NOMO-1 treated with DMSO at 0.1 percent for 48 hours (cell line): ENCODE data around the gene GABRR3.
"Not testable (repeated sequence)": the region's sequence is repeated elsewhere in the genome, so short reads cannot be mapped to it uniquely, and the experiment has no call there.

Experiments
- DNase-seq: peaks from one replicate; lab custom pipeline; 2025; ENCODE audit not compliant: unreplicated experiment; lab: John Stamatoyannopoulos, UW

Gene GABRR3

DNA sequence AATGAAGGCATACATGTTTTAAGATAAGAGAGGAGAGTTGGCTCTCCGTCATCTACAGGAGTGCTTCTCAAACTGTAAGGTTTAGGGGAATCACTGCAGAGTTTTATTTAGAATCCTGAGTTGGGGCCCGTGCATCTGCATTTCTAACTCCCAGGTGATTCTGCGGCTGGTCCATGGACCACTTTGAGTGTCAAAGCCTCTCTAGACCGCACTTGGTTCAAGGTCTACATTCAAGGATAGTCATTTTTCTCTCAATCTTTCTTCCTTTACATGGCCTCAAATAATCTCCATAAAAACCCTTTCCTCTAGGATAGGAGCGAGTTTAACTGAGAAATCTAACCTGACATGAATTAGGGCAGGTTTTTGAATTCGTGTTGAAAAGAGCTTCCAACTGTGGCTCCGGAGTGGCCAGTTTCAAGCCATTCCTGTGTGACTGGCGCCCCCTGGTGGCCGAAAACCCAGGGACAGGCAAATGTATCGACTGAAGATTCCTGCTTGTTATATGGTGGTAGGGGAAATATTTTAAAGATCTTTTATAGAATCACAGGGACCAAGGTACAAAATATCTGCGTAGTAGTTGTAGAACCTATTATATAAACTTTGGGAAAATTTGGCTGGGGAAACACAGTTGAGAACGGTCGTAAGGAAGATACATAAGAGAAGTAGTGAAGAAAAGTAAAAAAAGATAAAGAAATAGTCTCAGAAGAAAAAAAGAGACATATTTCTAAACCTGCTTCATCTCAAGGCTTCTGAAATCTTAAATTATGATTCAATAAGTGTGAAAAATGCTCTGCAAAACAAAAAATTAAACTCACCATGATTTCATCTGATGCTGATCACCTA is 11.9 kb downstream of the GABRR3 start:
- DNase-seq: peak; percentile 53

GRCh38 chr3:98021830-98022560 is 13.1 kb downstream of the GABRR3 start:
- no peak for DNase-seq

DNA sequence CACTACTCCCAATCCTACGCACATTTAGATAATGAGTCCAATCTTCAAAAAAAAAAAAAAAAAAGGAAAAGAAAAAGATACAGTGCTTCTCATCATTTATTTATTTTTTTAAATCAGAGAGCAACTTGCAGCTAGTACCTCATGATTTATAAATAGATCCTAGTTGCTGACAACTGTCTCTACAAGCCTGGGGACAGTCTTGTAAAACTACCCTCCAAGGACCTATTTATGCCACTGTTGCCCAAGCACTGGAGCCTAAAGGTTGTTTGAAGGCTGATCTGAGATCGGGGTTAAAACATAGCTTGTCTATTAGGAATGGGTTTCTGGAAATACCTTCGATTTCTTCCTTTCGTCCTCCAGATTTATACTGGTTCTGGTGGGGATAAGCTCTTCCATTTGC is 14.7 kb downstream of the GABRR3 start:
- no peak for DNase-seq

- no peak for DNase-seq
Observed at GRCh38 chr3:98018301-98018700, 16.8 kb downstream of the GABRR3 start.

GRCh38 chr3:98014268-98014585 is 20.9 kb downstream of the GABRR3 start:
- DNase-seq: no peak

- peak; percentile 26 for DNase-seq
Observed at GRCh38 chr3:98013411-98014267, 21.5 kb downstream of the GABRR3 start.

GRCh38 chr3:98012979-98013378 is 22.1 kb downstream of the GABRR3 start:
- DNase-seq: no peak

GRCh38 chr3:98010883-98011449 is 24.1 kb downstream of the GABRR3 start:
- DNase-seq: not testable (repeated sequence)

- DNase-seq: no peak
Observed at GRCh38 chr3:98010194-98010882, 24.8 kb downstream of the GABRR3 start.

GRCh38 chr3:98008855-98009254 is 26.3 kb downstream of the GABRR3 start:
- DNase-seq: no peak

- DNase-seq: no peak
Observed at GRCh38 chr3:98005438-98005837, 29.7 kb downstream of the GABRR3 start.

DNA sequence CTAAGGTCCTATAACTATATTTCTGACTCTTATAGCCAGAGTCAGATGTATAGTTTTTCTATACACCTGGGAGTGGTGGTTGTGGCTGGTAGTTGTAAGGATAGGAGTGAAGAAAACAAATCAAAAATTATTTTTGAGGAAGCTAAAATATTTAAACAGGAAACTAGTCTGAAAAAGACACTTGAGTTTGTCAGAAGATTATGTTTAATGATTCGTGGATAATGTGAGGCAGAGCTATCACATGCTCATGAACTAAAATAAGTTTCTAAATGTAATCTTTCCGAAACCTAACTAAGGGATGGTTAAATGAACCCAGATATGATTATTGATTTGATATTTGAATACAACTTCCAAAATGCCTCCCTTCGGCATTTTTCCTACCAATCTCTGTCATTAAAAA is 30.4 kb downstream of the GABRR3 start:
- DNase-seq: no peak

DNA sequence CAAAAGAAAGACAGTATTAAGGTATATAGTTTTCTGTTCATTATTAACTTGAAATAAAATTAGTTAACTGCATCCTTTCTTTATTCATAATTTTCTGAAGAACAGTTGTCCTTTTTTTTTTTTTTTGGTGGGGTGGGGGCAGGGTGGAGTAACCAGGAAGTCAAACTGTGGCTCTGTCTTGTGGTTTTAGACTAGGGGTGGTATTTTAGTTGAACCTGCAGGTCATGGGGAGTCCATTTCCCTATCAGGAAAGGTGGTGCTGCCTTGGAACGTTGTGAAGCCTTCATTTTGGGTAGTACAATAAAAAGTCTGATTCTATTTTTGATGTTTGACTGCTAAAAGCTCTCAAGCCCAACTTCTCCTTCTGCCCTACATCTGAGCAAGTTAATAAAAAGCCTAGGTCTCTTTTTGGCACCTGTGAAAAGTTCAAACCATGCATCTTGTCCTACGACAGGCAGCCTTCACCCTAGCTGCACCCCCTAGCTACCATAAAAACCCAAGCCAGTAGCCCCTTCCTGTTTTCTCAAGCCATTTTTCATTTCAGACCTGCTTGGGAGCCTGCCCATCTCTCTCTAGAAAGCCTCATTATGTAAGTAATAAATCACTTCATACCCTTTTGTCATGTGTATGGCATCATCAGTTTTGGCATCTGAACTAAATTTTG is 31.7 kb downstream of the GABRR3 start:
- peak; percentile 68 for DNase-seq

DNA sequence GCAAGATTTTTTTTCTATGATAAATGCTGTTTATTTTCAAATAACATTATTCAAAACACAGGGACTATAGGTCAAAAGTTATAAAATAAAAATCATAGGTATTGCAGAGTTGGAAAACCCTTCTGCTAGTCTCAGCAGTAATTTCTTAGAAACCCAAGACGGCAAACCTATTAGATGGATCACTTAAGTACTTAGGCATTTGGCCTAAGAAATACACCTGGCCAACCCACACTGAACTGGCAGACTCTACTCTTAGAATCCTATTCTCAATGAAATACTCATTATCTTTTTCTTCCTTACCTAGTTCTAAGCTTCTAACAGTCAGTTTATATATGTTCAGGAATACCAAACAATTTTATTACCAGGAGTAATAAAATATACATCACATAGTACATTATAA is 32.4 kb downstream of the GABRR3 start:
- DNase-seq: no peak

DNA sequence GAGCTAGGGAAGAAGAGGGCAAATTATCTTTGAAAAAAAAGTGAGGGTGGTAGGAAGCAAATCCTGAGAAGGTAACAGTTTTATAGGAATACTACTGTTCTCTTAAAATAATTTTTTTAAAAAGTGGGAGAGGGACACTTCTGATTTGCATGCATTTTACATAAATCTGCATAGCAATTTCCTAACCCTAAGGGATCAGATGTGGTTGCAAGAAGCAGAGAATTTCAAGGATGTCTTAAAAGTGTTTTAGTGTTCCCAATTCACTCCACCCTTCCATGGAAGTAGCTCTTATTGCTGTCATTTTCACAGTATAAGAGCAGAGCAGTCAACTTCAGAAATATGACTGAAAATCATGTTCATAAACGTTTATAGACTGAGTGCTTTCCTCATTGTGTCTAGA is 35.1 kb downstream of the GABRR3 start:
- no peak for DNase-seq

DNA sequence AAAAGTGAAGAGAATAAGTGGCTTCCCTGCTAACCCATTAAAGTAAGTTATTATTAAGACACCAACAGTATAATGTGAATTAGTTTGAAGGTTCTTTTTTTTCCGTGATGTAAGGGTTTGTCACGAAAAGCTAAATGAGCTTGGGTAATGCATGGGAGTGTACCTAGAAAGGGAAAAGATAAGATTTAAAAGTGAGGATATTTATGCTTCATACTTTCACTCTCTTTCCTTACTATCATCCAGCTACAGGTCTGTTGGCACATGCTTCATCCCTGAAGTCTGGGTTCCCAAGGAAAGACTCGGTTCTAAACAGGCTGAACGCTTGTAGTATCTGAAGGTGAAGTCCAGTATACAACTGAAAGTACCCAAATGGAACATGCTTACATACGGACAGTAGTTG is 36.0 kb downstream of the GABRR3 start:
- DNase-seq: no peak

GRCh38 chr3:97996988-97997387 is 38.1 kb downstream of the GABRR3 start:
- DNase-seq: peak; percentile 3

- DNase-seq: no peak
Observed at GRCh38 chr3:97994328-97994945, 40.7 kb downstream of the GABRR3 start.

GRCh38 chr3:97993526-97993925 is 41.6 kb downstream of the GABRR3 start:
- DNase-seq: no peak
